HG02884 (cell line): ENCODE data around the gene ACP2.

Source experiments
- ATAC-seq: cut with Tn5 transposase; IDR thresholded peaks from one replicate; pipeline ENCODE4 v1.9.1; 2021; ENCODE audit warnings: mild to moderate bottlenecking, moderate library complexity; ENCODE audit not compliant: unreplicated experiment

Gene ACP2

GRCh38 chr11:47244448-47245350 is 3.9 kb downstream of the ACP2 start:
- no peak for ATAC-seq

GRCh38 chr11:47243454-47243853 is 5.2 kb downstream of the ACP2 start:
- no peak for ATAC-seq

- no peak for ATAC-seq
Measured at GRCh38 chr11:47242596-47243192, 5.9 kb downstream of the ACP2 start.

DNA sequence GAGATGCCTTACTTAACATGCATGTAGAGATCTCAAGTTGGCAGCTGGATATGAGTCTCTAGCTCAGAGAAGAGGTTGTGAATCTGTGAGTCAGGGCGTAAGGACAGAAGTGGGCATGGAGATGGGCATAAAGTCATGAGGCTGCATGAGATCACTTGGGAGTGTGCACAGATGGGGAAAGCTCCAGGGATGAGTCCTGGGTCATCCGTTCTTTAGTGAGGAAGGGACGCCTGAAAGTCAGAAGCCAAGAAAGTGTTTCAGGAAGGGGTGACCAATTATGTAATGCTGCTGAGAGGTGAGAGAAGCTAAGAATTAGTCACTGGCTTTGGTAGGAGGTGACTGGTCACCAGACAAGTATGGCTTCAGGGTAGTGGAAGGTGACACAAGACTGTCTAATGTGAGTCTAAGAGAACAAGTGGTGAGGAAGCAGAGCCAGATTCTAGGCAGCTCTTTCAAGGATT is 6.7 kb downstream of the ACP2 start:
- no peak for ATAC-seq

DNA sequence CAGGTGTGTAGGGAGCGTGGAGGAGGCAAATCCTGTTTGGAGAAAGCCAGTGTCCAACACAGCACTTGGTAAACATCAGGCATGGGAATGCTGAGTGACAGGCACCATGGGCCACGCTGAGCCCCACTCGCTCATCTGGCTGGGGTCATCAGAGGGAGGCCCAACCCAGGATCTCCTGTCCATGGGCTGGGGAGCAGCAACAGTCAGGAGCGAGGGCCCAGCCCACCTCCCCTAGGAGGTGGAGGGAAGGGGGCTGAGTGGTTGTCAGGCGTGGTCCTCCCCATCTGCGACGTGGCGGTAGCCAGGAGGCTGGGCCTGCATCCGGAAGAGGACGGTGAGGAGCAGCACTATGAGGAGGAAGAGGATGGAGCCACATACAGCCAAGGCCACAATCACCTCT is 8.8 kb downstream of the ACP2 start:
- no peak for ATAC-seq

- no peak for ATAC-seq
Measured at GRCh38 chr11:47236482-47236881, 12.1 kb downstream of the ACP2 start.

DNA sequence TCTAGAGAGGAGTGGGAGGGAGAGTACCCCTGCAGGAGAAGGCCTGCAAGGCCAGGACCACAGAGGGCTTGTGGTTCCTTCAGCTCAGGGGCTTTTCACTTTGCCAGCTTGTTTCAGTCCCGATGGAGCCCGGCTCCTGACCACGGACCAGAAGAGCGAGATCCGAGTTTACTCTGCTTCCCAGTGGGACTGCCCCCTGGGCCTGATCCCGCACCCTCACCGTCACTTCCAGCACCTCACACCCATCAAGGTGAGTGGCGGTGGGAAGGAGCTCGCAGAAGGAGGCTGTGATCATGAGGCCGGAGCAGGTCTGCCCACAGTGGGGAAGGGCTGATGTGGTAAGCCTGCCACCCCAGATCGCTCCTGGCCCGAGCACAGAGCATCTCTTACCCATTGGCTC is 13.5 kb downstream of the ACP2 start:
- no peak for ATAC-seq

GRCh38 chr11:47234669-47235100 is 13.9 kb downstream of the ACP2 start:
- no peak for ATAC-seq

GRCh38 chr11:47233989-47234668 is 14.5 kb downstream of the ACP2 start:
- ATAC-seq, result no peak

GRCh38 chr11:47233051-47233450 is 15.6 kb downstream of the ACP2 start:
- no peak for ATAC-seq

- no peak for ATAC-seq
Measured at GRCh38 chr11:47229161-47229560, 19.5 kb downstream of the ACP2 start.

DNA sequence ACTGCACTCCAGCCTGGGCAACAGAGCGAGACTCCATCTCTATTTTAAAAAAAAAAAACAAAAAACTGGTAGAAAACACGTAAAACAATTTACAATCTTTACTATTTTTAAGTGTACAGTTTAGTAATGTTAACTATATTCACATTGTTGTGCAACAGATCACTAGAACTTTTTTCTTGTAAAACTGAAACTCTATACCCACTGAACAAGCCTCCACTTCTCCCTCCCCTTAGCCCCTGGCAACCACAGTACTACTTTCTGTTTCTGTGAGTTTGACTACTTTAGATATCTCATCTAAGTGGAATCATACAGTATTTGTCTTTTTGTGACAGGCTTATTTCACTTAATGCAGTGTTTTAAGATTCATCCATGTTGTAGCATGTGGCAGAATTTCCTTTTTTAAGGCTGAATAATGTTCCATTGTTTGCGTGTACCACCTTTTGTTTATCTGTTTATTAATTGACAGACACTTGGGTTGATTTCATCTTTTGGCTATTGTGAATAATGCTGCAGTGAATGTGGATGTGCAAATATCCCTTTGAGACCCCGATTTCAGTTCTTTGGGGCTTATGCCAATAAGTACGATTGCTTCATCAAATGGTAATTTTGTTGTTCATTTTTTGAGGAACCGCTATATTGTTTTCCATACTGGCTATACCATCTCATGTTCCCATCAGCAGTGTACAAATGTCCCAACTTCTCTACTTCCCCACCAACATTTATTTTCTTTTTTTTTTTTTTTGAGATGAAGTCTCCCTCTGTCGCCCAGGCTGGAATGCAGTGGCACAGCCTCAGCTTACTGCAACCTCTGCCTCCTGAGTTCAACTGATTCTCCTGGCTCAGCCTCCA is 22.8 kb downstream of the ACP2 start:
- peak; percentile 85 for ATAC-seq

- ATAC-seq, result no peak
Measured at GRCh38 chr11:47222696-47223095, 25.9 kb downstream of the ACP2 start.

GRCh38 chr11:47220401-47220821 is 28.2 kb downstream of the ACP2 start:
- no peak for ATAC-seq

GRCh38 chr11:47216121-47216798 is 32.4 kb downstream of the ACP2 start:
- ATAC-seq, result no peak

DNA sequence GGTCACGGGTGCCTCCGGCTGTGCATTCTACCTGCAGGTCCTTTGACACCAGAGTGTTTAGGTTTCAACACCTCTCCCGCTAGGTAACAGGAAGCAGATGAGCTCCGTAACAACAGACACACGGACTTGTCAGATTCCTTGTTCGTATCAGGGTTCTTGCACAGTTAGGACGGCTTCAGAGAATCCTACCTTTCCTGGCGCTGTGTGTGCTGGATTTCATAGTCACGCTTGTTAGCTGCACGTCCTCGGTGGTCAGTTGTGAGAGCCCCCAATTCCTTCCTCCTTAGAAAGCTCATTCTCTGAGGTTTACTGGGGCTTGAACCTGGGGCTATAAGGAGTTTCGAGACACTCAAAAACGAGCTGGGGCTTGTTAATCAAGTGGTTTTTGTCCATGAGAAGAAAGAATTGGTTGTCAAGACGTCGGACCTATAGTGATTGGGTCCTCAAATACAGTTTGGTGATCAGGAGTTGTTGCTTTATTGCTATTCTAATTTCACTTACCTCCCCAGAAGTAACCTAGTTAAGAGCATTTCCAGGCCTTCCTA is 33.2 kb downstream of the ACP2 start:
- no peak for ATAC-seq

GRCh38 chr11:47213950-47214565 is 34.6 kb downstream of the ACP2 start:
- peak; percentile 56 for ATAC-seq

DNA sequence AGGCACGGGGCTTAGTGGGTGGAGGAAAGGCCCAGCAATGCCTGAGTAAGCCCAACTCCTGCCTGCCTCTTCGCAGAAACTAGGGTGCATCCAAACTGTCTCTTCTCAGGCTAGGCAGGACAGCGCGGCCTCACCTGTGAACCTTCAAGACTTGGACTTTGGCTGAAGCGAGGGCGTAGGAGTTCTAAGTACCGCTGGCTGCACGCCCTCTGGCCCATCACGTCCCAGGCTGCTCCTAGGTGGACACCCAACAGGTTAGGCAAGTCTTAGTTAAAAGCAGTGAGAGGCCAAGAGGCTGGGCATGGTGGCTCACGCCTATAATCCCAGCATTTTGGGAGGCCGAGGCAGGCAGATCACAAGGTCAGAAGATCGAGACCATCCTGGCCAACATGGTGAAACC is 35.7 kb downstream of the ACP2 start:
- ATAC-seq, result no peak

GRCh38 chr11:47208628-47209027 is 40.0 kb downstream of the ACP2 start:
- no peak for ATAC-seq
